GM10847 (cell line): ENCODE measurements around the gene SEMA5B.

ENCODE experiments used
- POLR2A ChIP-seq: IDR thresholded peaks from 2 replicates; pipeline ENCODE4 v1.6.1; 2011; ENCODE audit not compliant: insufficient read length; ENCODE audit errors: extremely low read depth

The SEMA5B gene

DNA sequence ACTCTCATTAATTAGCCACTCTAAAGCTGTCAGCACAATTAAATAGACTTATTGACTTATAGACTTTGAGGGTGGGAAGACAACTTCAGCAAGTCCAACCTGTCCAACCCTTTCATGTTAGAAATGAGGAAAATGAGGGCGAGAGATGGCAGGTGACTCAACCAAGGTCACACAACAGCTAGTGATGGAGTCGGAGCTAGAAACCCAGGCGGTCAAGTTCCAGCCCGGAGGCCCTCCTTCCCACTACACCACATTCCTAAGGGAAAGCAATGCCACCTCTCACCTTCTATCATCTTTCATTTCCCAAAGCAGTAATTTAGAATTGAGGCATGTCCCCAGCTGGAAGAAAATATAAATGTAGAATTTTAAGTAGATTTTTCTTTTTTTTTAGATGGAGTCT lies 28.7 kb downstream of the SEMA5B start:
- no peak for TF ChIP-seq POLR2A

DNA sequence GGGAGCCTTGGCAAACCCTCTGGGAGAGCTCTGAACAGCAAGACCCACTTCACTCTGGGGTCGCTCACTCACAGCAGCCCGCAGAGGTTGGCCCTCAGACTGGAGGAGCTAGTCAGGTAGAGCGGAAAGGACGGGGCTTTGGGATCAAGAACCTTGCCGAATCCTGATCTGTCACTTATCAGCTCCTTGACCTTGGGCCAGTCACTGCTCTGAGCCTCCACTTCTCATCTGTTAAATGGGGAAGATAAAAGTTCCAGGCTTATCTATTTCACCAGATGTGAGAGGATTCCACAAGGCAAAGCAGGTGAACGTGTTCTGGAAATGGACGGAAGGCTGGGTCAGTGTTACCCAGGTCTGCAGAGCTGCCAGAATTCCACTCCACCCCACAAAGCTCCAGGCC lies 29.4 kb downstream of the SEMA5B start:
- TF ChIP-seq POLR2A, result no peak

DNA sequence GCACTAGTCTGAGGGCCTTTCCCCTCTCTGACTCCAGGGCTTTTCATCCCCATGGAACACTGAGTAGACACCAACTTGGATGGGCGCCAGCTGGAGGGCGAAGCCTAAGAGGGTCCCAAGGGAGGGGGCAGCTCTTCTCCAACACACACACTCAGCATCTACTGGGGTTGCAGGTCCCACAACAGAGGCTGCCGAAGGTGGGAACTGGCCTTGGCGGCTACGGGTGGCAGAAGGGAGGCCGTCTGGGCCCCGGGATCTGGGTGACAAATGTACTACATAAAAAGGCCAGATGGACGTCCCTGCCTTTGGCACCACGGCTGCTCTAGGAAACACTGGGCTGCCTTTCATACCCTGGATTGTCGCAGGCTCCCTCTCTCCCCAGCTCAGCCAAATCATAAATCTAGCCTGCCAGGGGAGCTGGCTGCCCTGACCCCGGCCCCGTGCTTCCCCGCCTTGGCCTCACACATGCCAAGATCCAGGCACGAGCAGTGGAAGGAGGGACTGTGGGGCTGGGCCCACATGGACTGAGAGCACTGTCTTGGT lies 31.5 kb downstream of the SEMA5B start:
- no peak for TF ChIP-seq POLR2A

DNA sequence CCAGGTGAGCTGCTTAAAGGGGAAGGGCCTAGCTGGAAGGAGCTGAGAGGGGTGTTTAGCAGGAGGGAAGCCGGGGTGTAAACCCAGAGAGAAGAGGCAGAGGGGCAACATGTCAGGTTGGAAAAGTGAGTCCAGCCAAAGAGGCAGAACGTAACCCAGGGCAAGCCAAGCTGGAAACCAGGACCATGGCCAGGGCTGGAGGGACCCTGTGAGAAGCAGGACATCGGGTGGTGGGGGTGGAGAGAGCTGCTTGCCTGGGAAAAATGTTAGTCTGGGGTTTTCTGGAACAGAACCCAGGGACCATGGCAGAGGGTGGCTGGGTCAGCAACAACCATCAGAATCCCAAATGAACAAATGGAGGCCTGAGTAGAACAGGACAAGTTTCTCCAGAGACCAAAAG lies 32.6 kb downstream of the SEMA5B start:
- TF ChIP-seq POLR2A, result no peak

DNA sequence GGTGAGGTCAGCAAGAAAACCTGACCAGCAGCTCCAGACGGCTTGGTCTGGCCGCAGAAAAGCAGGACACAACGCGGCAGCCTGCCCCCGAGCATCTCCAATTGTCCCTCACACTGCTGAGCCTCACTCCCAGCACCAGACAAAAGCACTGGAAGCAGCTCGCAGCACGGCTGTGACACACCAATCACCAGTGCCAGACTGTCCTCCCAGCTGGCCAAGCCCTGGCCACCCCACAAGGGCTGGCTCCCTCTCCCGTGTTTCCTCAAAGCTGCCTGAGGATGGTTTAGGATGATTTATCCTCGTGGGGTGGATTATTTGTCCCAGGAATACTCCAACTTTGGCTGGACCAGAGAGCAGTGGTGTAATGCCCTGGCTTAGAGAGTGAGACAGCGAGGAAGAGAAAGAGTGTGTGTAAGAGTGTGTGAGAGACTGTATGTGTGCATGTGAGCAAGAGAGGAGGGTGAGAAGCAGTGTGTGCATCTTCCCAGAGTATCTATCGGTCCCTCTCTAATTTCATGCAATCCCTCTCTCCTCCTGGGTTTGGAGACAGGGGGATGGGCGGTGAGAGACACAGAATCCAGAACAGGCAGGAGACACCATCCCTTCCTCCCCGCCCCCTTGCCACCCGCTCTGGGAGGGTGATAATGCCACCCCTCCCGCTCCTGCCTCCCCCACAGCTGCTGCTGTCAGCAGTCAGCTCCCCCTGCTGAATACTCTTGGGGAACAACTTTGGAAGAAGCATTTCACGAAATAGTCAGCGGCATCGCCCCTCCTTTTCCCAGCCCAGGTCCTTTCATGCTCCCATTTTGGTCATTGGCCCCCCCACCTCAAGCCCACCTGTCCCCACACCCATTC lies 34.2 kb downstream of the SEMA5B start:
- TF ChIP-seq POLR2A, result no peak

DNA sequence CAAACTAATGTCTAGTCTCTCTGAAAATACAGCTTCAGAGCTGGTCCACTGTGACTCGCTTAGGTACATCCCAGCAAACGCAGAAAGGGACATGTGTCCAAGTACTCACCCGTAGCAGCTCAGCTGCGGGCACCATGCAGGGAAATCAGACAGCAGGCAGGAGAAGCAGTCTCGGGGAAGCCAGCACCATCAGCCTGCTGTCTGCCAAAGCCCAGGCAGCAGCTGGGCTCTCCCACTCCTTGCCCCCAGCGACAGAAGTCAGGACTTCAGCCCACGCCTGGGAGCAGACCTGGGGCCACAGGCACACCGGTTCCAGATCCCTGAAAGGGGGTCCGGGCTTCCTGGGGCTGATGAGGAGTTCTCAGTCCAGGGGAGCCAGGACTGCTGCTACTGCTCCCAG lies 34.9 kb downstream of the SEMA5B start:
- no peak for TF ChIP-seq POLR2A

DNA sequence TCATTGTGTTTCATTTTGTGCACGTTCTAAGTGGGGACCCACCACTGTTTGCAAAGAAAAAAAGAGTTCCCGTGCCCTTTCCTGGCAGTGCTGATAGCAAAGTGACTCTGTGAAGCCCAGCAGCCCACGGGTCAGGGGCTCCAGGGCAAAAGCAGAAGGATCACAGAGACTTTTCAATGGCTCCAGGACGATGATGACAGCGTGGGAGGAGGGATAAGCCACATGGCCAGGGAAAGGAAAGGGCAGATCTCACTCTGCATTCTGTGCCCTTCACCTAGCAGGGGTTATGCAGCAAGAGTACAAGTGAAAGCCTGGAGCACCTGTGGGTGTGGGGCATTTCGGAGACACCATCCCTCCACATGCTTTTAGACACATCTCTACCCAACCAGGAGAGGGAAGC lies 35.4 kb downstream of the SEMA5B start:
- TF ChIP-seq POLR2A, result no peak

DNA sequence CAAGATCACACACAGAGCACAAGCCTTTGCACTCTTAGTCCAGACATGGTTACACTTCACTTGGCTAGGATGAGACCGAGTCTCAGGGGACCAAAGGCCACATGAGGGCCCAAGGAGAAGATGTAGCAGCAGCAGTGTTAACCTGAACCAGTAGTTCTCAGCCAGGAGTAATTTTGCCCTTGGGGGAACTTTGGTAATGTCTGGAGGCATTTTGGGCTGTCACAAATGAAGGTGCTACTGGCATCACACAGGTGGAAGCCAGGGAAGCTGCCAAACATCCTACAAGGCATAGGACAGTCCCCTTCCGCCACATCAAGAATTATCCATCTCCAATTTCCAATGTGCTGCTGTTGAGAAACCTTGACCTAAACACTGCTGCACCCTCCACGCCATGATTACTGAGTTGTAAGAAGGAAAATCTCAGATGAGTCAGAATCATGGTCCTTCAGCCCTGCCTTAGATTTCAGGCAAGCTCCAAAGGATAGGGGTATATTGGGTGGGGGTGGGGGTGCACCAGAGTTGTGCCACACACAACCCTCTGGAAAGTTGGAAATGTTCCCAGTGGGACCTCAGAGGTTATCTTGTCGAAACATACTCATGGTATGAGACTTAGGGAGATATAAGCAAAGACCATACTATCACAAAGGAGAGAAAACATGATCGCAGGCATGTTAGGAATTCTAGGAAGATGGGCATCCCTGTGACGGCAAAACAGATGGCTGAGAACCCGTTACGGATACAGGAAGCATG lies 36.2 kb downstream of the SEMA5B start:
- TF ChIP-seq POLR2A, result no peak

DNA sequence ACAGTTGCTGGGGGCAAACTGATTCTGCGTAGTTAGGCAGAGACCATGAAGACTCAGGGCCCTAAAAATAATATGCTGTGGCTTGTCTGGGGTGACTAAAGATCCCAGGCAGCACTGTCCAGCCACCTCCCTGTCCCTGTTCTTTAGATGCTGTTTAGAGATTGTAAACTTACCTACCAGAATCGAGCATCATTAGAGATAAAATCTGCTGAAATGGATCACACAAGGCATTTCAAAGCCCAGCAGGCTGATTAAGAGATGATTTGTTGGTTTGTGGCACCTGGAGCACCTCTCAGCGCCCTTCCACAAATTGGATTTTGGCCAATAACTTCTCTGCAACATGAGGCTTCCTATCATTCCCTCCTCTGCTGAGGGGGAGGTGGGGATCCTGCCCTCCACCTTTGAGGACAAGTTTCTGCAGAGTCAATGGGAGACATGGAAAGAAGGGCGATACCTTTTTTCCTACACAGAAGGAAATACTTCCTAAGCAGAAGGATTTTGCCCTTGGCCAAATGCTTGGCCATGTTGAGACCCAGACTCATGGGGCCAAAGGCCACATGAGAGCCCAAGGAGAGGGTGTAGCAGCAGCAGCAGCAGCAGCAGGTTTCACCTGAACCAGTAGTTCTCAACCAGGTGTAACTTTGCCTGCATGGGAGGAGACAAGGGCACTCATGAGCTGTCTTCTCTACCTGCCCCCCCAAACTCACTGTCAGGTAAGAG lies 37.5 kb downstream of the SEMA5B start:
- TF ChIP-seq POLR2A, result no peak

DNA sequence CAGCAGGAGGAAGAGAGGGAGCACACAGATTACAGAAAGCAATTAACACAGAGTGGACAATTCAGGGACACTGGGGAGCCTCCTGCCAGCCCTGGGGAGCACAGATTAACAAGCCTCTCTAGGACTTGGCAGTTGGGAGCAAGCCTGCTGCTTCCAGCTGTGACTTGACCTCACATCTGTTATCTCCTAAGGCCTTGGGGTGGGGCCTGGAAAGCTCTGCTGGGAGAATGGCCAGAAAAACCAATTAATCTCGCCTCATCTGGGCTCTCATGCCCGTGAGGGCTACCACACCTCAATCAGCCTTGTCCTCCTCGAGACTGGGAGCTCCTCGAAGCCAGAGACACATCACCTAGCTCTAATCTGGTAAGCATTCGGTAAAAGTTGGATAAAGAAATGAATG lies 39.1 kb downstream of the SEMA5B start:
- no peak for TF ChIP-seq POLR2A

DNA sequence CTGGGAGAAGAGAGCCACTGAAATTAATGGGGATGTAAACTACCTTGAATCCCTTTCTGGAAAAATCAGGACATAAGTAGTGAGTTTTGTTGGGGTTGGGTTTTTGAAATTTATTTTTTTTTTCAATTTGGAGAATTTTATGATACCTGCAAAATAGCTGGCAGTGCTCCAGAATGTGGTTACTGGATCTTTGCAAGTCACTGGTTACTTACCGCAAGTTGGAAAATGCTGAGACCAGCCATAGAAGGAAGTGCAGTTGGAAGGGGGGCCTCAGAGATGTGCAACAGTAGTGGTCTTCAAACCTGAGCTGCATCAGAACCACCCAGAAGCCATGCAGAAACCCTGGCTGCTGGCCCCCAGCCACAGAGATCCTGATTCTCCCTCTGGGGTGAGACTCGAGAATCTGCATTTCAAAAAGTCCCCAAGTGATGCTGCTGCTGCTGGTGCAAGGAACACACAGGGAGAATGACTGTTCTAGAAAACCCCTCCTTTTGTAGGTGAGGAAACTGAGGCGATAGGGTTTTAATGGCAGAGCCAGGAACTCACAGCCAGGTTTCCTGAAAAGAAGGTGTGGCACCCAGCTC lies 39.7 kb downstream of the SEMA5B start:
- no peak for TF ChIP-seq POLR2A

DNA sequence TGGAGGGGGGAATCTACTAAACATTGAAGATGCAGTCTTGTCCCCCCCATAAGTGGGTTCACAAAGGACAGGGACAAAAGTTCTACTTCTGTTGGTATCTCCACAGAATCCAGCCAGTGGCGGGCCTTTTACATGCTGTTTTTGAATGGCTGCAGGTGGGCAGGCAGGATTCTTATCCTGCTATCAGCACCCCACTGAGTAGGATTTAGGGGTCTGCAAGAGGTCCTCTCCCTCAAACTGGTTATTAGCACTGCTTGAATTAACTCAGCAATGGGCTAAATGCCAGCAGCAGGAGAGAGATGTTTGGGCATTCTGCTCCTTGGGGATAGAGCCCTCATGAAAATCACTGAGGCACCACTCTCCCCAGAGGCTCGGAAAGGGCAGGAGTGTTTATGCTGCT lies 40.3 kb downstream of the SEMA5B start:
- no peak for TF ChIP-seq POLR2A

DNA sequence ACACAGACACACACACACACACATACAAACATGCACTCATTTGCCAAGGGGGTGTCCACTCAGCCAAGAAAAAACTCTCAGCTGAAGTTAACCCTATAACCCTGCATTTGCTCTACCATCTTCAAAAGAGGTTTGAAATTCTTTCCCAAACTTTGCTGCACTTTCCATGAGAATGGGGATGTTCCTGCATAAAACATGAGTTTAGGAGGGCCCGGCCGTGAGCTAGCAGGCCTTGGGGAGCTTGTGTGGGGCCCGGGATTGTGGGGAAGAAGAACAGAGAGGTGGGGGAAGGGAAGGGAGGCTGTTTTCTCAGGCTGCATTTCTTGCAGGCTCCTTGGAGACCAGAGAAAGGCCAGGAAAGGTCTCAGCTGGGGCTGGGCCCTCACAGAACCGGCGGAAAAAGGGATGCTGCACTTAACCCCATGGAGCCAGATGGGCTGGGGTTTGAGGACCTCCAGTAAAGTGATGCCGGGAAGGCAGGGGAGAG lies 40.8 kb downstream of the SEMA5B start:
- TF ChIP-seq POLR2A, result no peak

DNA sequence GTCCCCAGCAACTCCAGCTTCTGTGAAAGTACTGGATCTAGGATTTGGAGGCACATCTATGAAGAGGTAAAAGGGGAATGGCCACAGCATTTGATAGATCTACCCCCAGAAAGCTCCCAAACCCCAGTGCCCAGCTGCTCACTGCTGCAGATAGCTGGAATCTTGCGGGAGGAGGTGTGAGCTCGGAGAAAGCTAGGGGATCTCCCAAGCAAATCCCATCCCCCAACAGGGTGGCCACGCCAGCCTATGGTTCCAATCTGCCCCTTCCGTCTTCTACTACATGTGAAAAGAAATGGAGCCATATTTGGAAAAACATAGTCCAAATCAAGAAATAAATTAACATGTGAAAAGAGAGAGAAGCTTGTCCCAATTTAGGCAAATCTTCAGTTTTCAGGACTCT lies 42.0 kb downstream of the SEMA5B start:
- no peak for TF ChIP-seq POLR2A

DNA sequence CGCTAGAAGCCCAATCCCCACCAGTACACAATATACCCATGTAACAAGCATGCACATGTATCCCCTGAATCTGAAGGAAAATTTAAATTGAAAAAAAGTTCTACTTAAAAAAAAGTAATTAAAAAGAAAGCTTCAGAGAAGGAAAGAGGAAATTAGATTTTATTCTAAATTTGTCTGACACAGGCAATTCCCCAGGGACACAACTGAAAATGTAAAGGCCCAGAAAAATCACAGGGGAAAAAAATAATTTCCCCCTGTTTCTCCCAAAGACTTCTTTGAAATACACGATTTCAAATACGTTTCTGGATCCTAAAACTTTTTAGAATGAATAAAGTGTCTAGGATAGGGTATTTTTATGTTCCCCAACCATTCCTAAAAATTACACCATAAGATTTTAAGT lies 42.9 kb downstream of the SEMA5B start:
- no peak for TF ChIP-seq POLR2A
